Right kidney (tissue), 1 donor: ENCODE measurements around the gene YPEL2.
"Not testable (repeated sequence)": the region's sequence is repeated elsewhere in the genome, so short reads cannot be mapped to it uniquely, and the experiment has no call there.

Experiments
- DNase-seq: peaks from one replicate; pipeline ENCODE4 v3.0.0-alpha.2; 2016

The YPEL2 gene

DNA sequence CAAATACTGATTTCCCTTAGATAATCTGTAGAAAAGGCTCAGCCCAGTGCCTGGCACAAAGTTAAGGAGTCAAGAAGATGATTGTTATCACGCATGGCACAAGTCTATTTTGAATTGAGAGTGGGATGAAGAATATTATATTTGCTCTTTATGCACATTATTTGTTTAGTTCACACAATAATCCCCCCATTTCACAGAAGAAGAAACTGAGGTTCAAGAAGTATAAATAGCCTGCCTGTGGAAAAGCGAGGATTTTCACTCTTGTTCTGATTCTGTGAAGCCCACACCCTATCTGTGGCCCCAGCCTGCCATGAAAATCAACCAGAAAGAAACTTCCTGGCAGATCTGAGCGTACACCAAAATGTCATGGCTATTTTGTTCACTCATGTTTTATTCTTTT lies 73.0 kb downstream of the YPEL2 start:
- no peak for DNase-seq

DNA sequence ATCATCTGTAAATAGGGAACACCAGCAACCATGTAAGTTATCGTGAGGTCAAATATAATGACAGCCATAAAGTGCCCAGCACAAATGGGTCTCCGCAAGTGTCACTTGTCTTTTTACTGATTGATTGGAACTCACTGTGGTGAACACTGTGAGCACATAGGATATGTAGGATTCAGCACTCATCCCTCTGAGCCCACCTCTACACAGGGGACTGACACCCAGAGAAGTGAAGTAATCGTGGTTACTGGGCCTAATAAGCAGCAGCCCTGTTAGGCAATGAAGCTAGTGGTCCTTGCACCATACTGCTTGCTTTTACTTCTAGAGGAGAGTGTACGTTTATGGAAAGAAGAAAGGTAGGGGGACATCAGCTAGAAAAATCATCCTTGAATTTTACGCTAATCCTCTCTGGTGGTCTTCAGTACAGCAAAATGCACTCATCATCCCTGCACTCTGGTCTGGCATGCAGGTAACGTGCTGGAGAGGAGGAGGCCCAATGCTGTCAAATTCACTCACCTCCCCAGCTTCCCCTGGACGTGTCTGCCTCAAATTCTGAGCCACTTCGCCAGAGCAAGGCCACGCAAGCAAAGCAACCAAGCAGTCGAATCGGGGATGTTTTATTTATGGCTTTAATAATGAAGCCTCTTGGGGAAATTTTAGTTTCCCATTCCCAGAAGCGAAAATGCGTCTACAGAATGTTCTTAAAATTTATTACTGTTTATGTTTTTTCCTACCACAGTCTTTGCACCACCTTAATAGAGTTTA lies 74.7 kb downstream of the YPEL2 start:
- DNase-seq: no peak

DNA sequence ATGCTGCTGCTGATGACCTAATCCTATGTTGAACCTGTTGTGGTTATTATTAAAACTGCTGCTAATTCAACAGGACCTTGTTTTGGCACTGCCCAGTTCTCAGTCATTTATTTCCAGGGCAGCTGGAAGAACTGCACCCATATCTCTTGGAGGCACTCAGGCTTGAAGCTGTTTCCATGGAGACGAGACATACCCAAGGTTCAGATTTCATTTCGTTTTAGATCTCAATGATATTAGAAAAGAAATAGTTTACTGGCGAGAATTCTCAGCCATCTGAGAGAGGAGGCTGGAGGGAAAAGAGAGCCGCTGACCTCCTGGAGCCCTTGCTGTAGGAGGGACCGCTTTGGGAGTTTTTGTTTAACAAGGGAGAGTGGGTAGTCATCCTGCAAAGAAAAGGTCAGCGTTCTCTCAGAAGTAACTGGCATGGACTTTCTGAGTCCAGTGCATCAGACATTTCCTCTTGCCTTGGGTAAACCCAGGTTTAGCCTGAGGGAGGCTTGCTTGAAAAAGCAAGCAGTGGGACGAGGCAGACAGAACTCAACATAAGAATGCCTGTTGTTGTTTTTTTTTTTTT lies 75.4 kb downstream of the YPEL2 start:
- peak; percentile 62 for DNase-seq

DNA sequence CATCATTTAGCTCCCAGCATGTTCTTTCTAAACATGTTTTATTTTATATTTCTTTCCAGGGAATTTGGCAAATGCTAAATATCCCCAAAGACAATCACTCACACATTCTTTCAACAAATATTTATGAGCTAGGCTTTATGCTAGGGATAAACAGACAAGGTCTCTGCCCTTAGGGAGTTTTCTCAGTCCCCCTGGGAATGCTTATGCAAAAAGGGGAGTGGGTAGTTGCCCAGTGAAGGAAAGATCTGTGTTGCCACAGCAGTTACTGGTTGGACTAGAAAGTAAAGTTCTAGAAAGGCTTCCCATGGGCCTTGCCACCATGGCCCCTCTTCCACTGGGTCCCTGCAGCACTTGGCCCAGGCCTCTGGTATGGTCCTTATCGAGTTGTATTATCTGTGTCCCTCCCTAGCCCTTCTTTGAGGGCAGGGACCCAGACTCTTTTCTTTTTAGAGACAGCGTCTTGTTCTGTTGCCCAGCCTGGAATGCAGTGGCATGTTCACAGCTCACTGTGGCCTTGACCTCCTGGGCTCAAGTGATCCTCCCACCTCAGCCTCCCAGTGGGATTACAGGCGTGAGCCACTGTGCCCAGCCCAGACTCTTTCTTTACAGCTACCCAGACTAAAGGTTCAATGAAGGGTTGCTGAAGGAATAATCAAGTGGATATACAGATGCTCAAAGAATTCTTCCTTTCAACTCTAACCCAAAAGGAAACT lies 78.0 kb downstream of the YPEL2 start:
- no peak for DNase-seq

DNA sequence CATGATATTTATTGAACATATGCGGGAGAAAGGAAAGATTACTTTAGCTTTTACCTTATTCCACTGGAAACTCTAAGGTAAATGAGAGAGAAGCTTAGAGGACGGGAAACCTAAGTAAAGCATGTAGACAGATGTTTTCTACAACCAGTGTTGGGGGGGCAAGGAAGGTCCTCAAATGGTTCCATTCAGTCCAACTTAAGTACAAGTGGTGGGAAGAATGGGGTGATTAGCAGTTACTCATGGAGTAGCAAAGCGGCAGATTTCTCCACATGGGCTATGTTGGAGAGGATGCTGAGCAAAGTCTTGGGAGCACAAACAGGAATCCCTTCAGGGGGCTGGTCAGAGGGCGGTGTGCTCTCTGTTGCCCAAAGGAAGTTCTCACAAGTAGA lies 78.6 kb downstream of the YPEL2 start:
- no peak for DNase-seq

DNA sequence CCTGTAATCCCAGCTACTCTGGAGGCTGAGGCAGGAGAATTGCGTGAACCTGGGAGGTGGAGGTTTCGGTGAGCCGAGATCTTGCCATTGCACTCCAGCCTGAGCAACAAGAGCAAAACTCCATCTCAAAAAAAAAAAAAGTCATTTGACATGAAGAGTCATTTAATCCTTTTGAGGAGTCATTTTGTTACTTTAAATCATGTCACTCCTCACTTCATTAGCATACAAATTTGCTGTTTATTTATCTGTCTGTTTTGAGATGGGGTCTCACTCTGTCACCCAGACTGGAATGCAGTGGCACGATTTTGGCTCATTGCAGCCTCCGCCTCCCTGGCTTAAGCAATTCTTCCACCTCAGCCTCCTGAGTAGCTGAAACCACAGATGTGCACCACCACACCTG lies 81.0 kb downstream of the YPEL2 start:
- not testable (repeated sequence) for DNase-seq

DNA sequence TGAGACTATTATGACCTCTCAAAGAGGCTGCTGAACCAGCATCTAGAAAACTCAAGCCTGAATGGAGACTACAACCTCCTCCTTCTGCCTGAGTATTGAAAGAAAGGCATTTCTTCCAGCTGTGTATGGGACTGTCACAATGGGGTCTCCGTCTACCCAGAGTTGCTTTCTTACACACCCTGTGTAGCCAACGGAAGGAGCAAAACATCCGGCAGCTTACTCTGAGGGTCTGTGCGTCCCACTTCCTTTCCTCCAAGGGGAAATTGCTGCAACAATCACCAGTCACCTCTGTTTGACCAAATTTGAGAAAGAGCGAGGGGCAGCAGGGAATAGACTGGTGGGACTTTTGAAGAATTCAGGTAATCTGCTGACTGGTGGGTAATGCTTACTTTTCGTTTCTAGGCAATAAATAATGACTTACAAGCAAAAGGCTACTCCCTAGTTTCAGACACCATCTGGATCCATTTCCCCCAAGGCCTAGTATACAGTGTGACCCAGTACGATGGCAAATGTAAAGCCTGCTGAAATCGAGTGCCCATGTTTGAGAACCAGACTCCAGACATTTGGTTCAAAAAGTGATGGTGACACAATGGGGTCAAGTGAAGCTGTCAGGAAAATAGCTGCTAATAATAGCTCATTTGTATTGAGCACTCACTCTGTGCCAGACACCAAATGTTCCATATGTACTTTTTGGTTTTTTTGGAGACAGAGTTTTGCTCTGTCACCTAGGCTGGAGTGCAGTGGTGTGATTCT lies 81.7 kb downstream of the YPEL2 start:
- no peak for DNase-seq

DNA sequence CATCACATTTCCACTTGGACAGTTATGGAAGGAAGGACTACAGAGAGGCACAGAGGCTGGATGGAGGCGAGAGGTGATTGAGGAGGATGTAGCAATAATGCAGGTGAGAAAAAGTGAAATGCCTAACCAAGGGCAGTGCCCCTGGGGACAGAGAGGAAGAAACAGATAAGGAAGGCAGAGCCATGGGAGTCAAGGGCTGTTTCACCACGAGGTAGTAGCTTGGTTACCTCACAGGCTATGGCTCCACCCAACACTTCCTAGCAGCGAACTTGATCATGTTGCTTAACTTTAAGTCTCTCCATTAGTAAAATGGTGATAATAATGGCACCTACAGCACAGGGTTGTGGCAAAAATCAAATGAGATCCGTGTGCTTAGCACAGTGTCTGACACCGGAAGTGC lies 83.9 kb downstream of the YPEL2 start:
- no peak for DNase-seq

DNA sequence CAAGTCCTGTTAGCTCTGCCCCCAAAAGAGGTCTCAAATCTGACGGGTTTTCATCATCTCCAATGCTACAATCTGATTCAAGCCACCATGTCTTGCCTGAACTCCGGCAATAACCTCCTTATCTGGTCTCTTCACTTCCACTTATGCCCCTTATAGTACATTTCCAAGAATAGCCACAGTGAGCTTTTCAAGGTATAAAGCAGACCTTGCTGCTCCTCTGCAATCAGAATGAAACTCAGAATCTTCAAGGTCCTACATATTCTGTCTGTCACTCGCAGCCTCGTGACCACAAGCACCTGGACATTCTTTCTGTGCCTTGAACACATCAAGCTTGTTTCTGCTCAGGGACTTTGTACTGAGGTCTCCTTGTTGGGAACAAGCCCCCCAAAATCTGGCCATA lies 84.7 kb downstream of the YPEL2 start:
- no peak for DNase-seq

DNA sequence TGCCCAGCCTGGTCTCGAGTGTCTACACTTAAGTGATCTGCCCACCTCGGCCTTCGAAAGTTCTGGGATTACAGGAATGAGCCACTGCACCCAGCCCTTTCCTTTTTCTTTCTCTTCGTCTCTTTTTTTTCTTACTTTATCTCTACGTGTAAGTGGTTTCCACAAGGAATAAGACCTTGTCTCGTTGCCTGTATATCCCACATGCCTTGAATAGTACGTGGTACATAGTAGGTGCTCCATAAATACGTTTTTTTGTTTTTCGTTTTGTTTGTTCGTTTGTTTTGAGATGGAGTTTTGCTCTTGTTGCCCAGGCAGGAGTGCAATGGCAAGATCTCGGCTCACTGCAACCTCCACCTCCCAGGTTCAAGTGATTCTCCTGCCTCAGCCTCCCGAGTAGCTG lies 86.0 kb downstream of the YPEL2 start:
- no peak for DNase-seq

DNA sequence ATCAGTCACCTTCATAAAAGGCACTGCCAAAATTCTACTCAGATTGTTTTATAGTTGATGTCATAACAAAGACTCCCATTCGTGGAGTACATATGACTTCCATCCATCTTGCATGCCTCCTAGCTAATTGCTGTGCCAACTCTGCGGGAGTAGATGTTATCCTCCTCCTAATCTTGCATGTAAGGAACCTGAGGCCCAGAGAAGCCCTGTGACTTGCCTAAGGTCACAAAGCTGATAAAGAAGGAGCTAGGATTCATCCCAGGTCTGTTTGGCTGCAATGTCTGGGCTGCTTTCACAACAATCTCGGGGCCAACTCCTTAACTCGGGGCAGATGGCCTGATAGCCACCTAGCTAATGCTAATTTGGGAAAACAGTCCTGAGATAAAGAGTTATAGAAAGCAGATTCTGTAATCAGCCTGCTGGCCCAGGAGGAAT lies 87.3 kb downstream of the YPEL2 start:
- no peak for DNase-seq

DNA sequence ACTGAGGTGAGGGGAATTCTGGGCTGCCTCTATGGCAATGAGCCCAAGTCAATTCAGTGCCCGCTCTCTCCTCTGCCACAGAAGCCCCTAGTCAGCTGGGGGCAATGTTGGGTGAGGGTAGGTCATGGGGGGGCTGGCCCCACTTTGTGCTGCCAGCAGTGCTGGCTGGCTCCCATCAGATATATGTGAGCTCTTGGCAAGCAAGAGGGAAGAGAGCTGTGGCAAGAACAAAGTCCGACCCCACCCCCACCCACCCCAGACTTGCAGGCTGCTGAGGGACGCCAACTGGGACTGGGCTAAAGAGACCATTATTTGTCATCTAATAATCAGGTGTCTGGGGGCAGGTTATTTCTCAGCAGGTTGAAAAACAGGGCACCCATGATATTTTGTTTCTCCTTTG lies 89.4 kb downstream of the YPEL2 start:
- DNase-seq: no peak

DNA sequence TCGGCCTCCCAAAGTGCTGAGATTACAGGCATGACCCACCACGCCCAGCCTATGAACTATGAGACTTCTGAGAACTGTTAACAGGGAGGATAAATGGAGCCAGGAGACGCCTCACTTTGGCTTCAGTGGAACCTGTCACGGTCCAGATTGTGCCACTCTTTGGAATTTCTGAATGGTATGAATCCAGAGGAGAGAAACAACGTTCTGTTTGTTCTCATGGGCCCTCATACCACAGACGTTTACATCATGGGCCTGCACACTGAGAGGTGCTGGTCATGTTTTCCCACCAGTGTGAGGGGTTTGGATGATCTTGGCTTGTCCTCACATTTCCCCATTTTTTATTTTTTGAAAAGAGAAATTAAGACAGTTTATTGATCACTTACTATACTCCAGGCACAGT lies 90.3 kb downstream of the YPEL2 start:
- DNase-seq: no peak

DNA sequence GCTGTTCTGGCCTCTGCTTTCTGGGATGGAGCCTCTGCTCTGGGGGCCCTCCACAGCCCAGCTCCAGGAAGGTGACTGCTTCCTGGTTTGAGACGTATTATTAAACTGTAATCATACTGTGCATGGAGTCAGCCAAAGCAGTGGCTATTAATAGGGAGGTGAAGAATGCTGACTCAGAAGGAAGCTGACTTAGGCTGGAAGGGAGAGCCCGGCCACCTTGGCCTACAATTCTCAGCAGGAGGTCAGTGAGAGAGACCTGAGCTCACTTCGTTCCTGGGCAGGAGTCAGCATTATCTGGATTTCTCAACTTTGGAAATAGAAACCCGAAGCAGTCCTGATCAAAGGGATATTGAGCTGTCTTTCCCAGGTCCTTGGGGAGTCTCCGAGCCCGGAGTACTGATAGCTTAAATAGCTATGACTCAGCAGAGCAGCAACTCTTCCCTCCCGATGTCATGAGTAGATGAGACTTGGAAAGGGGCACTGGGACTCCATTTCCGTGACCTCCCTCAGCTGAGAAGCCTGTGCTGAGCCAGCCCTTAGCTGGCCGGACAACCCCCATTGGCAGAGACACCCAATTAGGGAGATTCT lies 91.8 kb downstream of the YPEL2 start:
- no peak for DNase-seq

DNA sequence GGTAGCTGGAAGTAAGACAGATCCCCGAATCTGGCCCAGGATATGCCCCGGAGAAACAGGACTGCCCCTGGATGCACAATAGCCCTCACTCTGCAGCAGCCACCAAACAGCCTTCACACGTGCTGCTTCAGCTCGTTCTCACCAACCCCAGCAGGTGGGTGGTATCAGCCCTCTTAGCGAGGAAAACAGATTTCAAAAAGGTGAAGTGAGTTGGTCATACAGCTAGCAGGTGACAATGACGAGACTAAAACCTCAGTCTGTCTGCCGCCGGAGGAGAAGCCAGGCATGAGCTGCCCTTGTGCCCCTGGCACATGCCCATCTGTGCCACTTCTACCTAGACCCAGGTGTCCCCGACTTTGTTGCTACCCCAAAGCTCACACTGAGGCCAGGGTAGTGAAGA lies 92.4 kb downstream of the YPEL2 start:
- no peak for DNase-seq

DNA sequence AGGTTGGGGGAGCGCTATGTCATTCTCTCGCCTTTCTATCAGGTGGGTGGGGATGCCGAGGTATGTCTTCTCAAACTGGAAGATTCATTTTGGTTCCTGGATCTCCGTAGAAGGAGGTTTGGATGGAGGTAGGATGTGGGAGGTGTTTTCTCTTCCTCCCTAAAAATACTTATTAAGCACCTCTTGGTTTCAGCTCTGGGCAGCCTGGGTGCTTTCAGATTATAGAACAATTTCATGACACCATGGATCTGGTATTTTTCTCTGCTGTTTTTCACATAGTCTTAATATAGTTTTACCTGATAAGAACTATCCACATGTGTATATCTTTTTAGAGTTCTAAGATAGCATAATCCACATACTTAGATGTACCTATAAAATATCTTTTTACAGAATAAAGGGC lies 92.9 kb downstream of the YPEL2 start:
- no peak for DNase-seq

DNA sequence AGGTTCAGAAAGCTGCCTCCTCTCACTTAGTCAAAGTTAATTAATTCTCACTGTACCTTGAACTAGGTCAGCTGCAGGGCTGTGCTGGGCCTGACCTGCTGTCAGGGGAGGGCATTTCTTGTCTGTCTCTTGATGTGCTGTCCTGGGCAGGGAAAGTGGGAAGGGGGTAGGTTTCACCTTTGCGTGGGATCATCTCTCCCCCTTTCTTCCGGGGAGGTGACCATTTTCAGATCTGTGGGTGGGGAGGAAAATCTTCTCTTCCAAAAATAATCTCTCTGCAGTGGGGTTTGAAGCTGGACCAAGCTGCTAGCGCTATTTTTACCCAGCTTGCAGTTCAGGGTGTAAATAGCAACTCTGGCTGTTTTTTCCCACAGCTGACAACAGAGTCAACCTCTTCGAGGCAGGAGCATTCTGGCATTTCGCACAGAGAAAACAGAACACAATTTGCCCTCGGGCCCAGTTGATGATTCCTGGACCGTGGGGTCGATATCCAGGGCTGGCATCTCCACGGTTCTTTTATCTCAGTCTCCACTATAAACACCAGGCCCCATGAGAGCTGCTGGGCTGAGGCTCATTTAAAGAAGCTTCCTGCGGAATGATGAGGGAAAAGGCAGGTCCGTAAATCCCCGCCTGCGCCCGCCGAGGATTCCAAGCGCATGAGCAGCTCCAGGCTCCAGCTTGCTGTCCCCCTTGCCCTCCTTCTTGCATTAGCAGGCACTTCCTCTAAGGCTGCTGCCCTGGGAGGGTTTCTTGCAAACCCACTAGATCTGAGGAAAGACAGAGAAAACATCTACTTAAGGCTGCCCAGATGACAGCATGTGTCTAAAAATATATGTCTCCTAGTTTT lies 93.9 kb downstream of the YPEL2 start:
- no peak for DNase-seq

DNA sequence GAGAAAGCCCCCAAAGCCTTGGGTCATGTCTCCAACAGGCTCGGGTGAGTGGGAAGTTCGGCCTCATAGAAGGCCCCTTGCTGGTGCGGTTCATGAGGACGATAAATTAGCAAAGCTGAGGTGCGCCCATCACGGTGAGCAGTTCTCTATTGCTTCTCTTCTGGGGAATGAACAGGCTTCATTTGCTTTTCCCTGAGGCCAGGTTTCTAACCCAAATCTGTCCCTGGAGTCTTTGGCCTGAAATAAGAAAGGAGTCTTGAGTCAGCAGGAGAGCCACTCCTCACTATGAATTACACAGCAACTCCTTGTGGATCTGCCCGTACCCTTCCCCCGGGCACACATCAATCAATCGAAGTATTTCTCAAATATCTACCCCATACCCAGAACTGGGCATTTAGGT lies 94.6 kb downstream of the YPEL2 start:
- no peak for DNase-seq

DNA sequence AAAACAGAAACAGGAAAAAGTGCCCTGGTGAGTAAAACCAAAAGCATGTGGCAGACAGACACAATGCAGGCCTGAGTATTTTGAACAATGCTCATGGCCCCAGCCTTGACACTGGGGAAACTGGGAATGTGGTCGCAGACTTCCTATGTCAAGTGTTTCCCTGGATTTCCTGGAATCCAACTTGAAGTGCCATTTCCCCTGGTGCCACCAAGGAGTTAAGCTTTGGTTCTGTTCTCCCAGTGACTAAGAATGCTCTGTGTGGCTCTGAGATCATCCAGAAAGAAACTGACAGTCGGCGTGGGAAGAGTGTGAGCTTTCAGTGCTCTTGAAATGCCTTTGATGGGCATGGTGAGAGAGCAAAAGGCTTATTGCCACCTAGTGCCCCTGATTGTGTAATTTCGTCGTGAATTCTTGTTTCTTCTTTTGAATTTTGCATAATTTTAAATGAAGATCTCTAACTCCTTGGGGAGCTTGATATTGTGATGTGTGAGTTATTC lies 96.0 kb downstream of the YPEL2 start:
- no peak for DNase-seq

DNA sequence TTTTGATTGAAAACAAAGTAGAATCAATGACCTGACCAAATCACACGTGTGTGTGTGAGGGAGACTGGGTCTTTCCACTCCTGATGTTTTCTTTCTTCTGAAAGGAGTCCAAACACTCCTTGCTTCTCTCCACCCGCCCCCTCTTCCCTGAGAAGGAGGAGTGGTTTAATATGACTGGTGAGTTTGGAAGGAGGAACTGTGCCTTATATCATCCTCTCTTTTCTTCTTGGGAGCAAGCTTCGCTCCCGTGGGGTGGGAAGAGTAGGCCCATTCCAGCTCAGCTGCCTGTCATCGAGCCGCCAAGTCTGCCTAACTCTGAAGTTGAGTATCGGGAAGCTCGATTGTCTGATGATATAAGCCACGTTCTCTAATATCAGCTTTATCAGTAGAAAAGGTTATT lies 96.5 kb downstream of the YPEL2 start:
- DNase-seq: no peak

DNA sequence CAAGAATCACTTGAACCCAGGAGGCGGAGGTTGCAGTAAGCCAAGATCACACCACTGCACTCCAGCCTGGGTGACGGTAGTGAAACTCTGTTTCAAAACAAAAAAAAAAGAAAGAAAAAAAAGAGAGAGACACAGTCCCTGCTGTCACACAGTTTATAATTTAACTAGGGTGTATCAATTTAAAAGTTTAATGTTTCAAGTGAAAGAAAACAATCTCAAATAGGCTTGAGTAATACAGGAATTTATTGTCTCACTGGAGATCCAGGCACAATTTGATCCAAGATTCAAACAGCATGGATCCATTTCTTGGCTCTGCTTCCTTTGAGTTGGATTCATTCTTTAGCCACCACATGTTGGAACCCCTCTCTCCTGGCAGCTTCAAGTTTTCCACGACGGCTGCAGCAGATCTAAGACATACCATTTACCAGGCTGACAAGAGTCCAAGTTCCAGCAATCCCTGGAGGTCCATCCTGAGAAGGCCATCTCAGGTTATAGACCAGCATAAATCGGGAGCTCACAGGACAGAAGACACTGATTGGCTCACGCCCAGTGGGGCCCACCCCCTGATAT lies 97.5 kb downstream of the YPEL2 start:
- no peak for DNase-seq
